H1 (cell line): Measurements from ENCODE around the gene EN2. TPM values are rescaled to one million over a fixed set of nuclear protein-coding genes. Genes with fewer than 3 reads are reported as not detected.

Source experiments
- ASH2L ChIP-seq: fragments of 200-600, 300-600 bp; sonication (generic); IDR thresholded peaks from one replicate; pipeline ENCODE4 v1.7.1; 2017; ENCODE audit warnings: low read length
- EP300 ChIP-seq, 2 experiments: IDR thresholded peaks; 1 replicate in 1 of 2; 2 replicates in 1 of 2; pipeline ENCODE4 v1.6.1; 2011 to 2012; ENCODE audit warnings: low read depth in 2 of 2, low read length in 2 of 2, mild to moderate bottlenecking in 2 of 2, borderline replicate concordance in 1 of 2, inconsistent platforms in 1 of 2, moderate library complexity in 1 of 2
- EZH2 ChIP-seq: fragments of 200-600 bp; sonication (generic); IDR thresholded peaks from 2 replicates; pipeline ENCODE4 v1.7.1; 2012; ENCODE audit warnings: low read depth, mild to moderate bottlenecking, moderate library complexity, low read length, inconsistent platforms; ENCODE audit not compliant: severe bottlenecking
- HDAC6 ChIP-seq: IDR thresholded peaks from one replicate; pipeline ENCODE4 v1.7.1; 2012; ENCODE audit warnings: low read depth, mild to moderate bottlenecking, inconsistent platforms, low read length, moderate library complexity
- NANOG ChIP-seq: IDR thresholded peaks from 2 replicates; pipeline ENCODE4 v1.6.1; 2011; ENCODE audit warnings: low read length, low read depth, mild to moderate bottlenecking, inconsistent platforms; ENCODE audit not compliant: insufficient read depth, poor library complexity, severe bottlenecking
- RNF2 ChIP-seq: fragments of 200-900, 300-1000 bp; sonication (generic); IDR thresholded peaks from 2 replicates; pipeline ENCODE4 v1.7.1; 2016; ENCODE audit warnings: borderline replicate concordance, low read depth, mild to moderate bottlenecking, antibody characterized with exemption, low read length; ENCODE audit not compliant: poor library complexity, severe bottlenecking; ENCODE audit errors: missing control alignments
- SIRT6 ChIP-seq: IDR thresholded peaks from one replicate; pipeline ENCODE4 v1.7.1; 2012; ENCODE audit warnings: low read length, inconsistent platforms
- SP4 ChIP-seq: IDR thresholded peaks from 2 replicates; pipeline ENCODE4 v1.6.1; 2012; ENCODE audit warnings: low read length, inconsistent platforms
- SUZ12 ChIP-seq: fragments of 200-600 bp; sonication (generic); IDR thresholded peaks from 2 replicates; pipeline ENCODE4 v1.6.1; 2012; ENCODE audit warnings: mild to moderate bottlenecking, inconsistent platforms, low read length, moderate library complexity, mixed read lengths
- TBP ChIP-seq: IDR thresholded peaks from 2 replicates; pipeline ENCODE4 v1.6.1; 2011; ENCODE audit warnings: low read depth, low read length, improper control_type of control experiment
- polyA plus RNA-seq, 7 experiments: library from polyadenylated mRNA; depleted of rRNA in 3 of 7; stranded (reverse) in 5 of 7; unstranded in 2 of 7; fragments of >200 nt in 5 of 7; fragments of 200-250 nt in 2 of 7; gene quantifications; 1 replicate in 5 of 7; 2 replicates in 1 of 7; 4 replicates in 1 of 7; pipeline versions ENCODE4 v1.2.1 to v1.2.3, GENCODE V29; 2011 to 2013; ENCODE audit warnings: missing spikeins in 2 of 7, mixed read lengths in 2 of 7
- total RNA-seq: library from RNA; stranded (reverse); fragmentation: NEBNext Ultra II Directional; extraction: Animal tissue kit (Norgen Biotek cat#: 25700); gene quantifications from 2 replicates; pipeline ENCODE4 v1.2.1, GENCODE V29; 2021

EN2 gene
- total and polyA plus RNA-seq, 2 of the 8 experiments (the other 6 are each of a cell fraction or from before 2014, with no cell fraction given): not detected

DNA sequence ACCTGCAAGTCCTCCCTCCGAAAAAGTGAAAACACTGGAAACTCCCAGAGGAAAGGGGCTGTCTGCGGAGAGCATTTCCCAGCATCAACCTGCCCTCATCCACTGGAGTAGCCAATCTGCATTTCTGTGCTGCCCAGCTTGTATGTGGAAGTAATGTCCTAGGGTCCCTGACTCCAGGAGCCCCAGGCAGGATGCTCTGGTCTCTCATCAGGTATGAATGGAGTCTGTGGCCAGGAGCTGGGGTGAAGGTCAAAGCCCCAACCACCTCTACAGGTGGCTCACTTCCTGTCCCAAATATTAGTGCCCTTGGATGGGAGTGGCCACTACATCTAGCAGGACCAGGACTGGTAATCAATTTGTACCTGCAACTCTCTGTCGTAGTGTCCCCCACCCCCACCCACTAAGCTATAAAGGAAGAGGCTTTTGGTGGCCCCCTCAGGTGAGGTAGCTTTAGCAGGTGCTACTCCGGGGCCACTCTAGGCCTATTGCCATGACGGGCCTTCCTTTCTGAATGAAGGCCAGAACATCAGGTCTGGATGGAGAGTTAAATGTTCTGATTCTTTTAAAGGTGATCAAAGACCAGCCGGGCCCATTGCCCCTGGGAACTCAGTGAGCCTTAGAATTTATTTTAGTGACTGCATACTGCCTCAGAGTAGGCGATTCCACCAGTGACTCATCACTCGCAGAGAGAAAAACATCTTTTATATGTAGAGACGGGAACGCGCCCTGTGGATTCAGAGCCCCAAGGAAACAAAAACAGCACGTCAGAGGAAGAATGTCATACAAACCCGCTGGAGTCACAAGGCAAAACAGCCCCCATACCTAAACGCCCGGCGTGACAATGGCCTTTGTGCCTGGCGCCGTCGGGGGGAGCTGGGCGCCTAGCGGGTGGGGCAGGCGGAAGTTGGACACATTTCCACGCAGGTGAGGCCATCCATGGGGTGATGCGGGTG is 13.0 kb downstream of the EN2 start (continued):
- TF ChIP-seq RNF2 (peak; percentile 68), SUZ12 (peak; percentile 63), TBP (no peak), SIRT6 (no peak), SP4 (no peak), EP300 (IDR thresholded peaks at IDR 0.05; ENCODE audit: borderline replicate concordance in 1 of 2, low read depth in 2 of 2, low read length in 2 of 2) (no peak), HDAC6 (no peak), EZH2 (peak; percentile 75), NANOG (no peak), ASH2L (no peak)
